HCT116 (cell line): ENCODE results near the gene C6orf132. TPM values are rescaled to one million over a fixed set of nuclear protein-coding genes. Genes with fewer than 3 reads are reported as not detected.

ENCODE experiments used
- ATAC-seq: fragments of 200-7000 bp; cut with Tn5 transposase; 2 replicates; pipeline ENCODE4 v1.9.1; 2020; ENCODE audit warnings: mild to moderate bottlenecking, moderate library complexity
- BruUV-seq: library from RNA; stranded (reverse); fragments of 400-500 nt; replicated peaks from 2 replicates; lab custom pipeline; 2021; lab: Mats Ljungman, UMichigan
- CTCF ChIA-PET: fragments of 300-600 bp; sonication (Branson Sonifier 250); formaldehyde crosslinking; loops from one replicate; lab custom pipeline; 2021; ENCODE audit warnings: antibody characterized with exemption; lab: Charles Lee
- POLR2A ChIA-PET: fragments of 300-600, 350-600 bp; sonication (Branson Sonifier 250); formaldehyde crosslinking; loops from one replicate; lab custom pipeline; 2021; ENCODE audit warnings: antibody characterized with exemption; lab: Charles Lee
- RAD21 ChIA-PET, 2 experiments: fragments of 300-600 bp; sonication (Branson Sonifier 250); formaldehyde crosslinking; loops; one replicate each; lab custom pipeline; 2023; ENCODE audit warnings: low total read pairs in 2 of 2; ENCODE audit not compliant: uncharacterized antibody in 2 of 2, unreplicated experiment in 2 of 2, low non-redundant PET in 1 of 2; lab: Charles Lee
- DNase-seq: peaks from one replicate; pipeline ENCODE4 v3.0.0-alpha.2; 2010; ENCODE audit warnings: low read depth, low spot score
- H2AFZ ChIP-seq: fragments of 200-600 bp; shearing (Covaris generic), sonication (generic); 2 replicates; pipeline ENCODE4 v1.6.1; 2017; ENCODE audit warnings: low read depth, mixed run types, mixed read lengths, antibody characterized with exemption, low read length; ENCODE audit not compliant: poor library complexity, severe bottlenecking
- H3K27ac ChIP-seq: 2 replicates; pipeline ENCODE4 v1.5.1; 2012; ENCODE audit warnings: low read depth, low read length
- H3K27me3 ChIP-seq: fragments of 200-600 bp; sonication (generic); 2 replicates; pipeline ENCODE4 v1.6.1; 2016; ENCODE audit warnings: mixed run types, low read length, mixed read lengths; ENCODE audit not compliant: insufficient read depth
- H3K36me3 ChIP-seq, 2 experiments: fragments of 200-500 bp in 1 of 2; fragments of 200-600 bp in 1 of 2; sonication (Bioruptor generic) in 1 of 2; sonication (generic) in 1 of 2; 2 replicates each; pipeline versions ENCODE4 v1.5.1 to v1.6.1; 2014 to 2016; ENCODE audit warnings: low read length in 2 of 2, inconsistent platforms in 1 of 2, mixed read lengths in 1 of 2, mixed run types in 1 of 2; ENCODE audit not compliant: insufficient read depth in 2 of 2, control insufficient read depth in 1 of 2
- H3K4me1 ChIP-seq, 2 experiments: fragments of 200-600 bp in 1 of 2; sonication (generic) in 1 of 2; 2 replicates each; pipeline versions ENCODE4 v1.5.1 to v1.6.1; 2012 to 2017; ENCODE audit warnings: low read length in 2 of 2, inconsistent platforms in 1 of 2, mild to moderate bottlenecking in 1 of 2, mixed read lengths in 1 of 2, mixed run types in 1 of 2, moderate library complexity in 1 of 2; ENCODE audit not compliant: insufficient read depth in 2 of 2, control insufficient read depth in 1 of 2
- H3K4me2 ChIP-seq: fragments of 200-600 bp; sonication (generic); 2 replicates; pipeline ENCODE4 v1.6.1; 2017; ENCODE audit warnings: mixed run types, low read length, mixed read lengths
- H3K4me3 ChIP-seq, 2 experiments: fragments of 200-600 bp in 1 of 2; sonication (generic) in 1 of 2; replicated peaks in 1 of 2; 2 replicates each; pipeline ENCODE4 v1.5.1; 2011 to 2016; ENCODE audit warnings: low read length in 2 of 2, control low read depth in 1 of 2, low read depth in 1 of 2, mild to moderate bottlenecking in 1 of 2, mixed read lengths in 1 of 2, mixed run types in 1 of 2
- H3K79me2 ChIP-seq: fragments of 200-600 bp; sonication (generic); 2 replicates; pipeline ENCODE4 v1.6.1; 2017; ENCODE audit warnings: mild to moderate bottlenecking, mixed run types, low read length, moderate library complexity, mixed read lengths; ENCODE audit not compliant: insufficient read depth
- H3K9ac ChIP-seq: fragments of 200-600 bp; sonication (generic); 2 replicates; pipeline ENCODE4 v1.6.1; 2016; ENCODE audit warnings: low read length, mixed read lengths
- H3K9me2 ChIP-seq: fragments of 200-600 bp; sonication (generic), shearing (Covaris generic); 2 replicates; pipeline ENCODE4 v1.6.1; 2017; ENCODE audit warnings: mixed run types, mild to moderate bottlenecking, moderate library complexity; ENCODE audit not compliant: insufficient read depth
- H3K9me3 ChIP-seq, 2 experiments: fragments of 200-500 bp in 1 of 2; fragments of 200-600 bp in 1 of 2; sonication (Bioruptor generic) in 1 of 2; sonication (generic) in 1 of 2; 2 replicates each; pipeline ENCODE4 v1.6.1; 2014 to 2017; ENCODE audit warnings: low read length in 2 of 2, mixed read lengths in 2 of 2, inconsistent platforms in 1 of 2, low read depth in 1 of 2, mild to moderate bottlenecking in 1 of 2, mixed run types in 1 of 2, moderate library complexity in 1 of 2; ENCODE audit not compliant: control insufficient read depth in 1 of 2, insufficient read depth in 1 of 2
- H4K20me1 ChIP-seq: fragments of 200-600 bp; sonication (generic), shearing (Covaris generic); 2 replicates; pipeline ENCODE4 v1.6.1; 2017; ENCODE audit warnings: mixed run types, mild to moderate bottlenecking, moderate library complexity; ENCODE audit not compliant: insufficient read depth
- CBX3 ChIP-seq: IDR thresholded peaks from 2 replicates; pipeline ENCODE4 v1.6.1; 2012; ENCODE audit warnings: low read depth
- CEBPB ChIP-seq: IDR thresholded peaks from 2 replicates; pipeline ENCODE4 v1.6.1; 2012; ENCODE audit warnings: low read depth
- EGR1 ChIP-seq: IDR thresholded peaks from 2 replicates; pipeline ENCODE4 v1.6.1; 2012; ENCODE audit warnings: low read depth
- ELF1 ChIP-seq: IDR thresholded peaks from 2 replicates; pipeline ENCODE4 v1.6.1; 2012; ENCODE audit warnings: low read depth, borderline replicate concordance
- EZH2 ChIP-seq: fragments of 200-600 bp; sonication (generic); IDR thresholded peaks from 2 replicates; pipeline ENCODE4 v1.6.1; 2017; ENCODE audit warnings: antibody characterized with exemption, mixed run types
- EZH2phosphoT487 ChIP-seq: fragments of 200-600 bp; IDR thresholded peaks from 2 replicates; pipeline ENCODE4 v1.6.1; 2018; ENCODE audit warnings: antibody characterized with exemption, borderline replicate concordance
- JUND ChIP-seq: IDR thresholded peaks from 2 replicates; pipeline ENCODE4 v1.6.1; 2012
- POLR2AphosphoS5 ChIP-seq: IDR thresholded peaks from 2 replicates; pipeline ENCODE4 v1.6.1; 2011; ENCODE audit warnings: mild to moderate bottlenecking, low read depth, low read length, moderate library complexity
- RAD21 ChIP-seq: IDR thresholded peaks from 2 replicates; pipeline ENCODE4 v1.6.1; 2012; ENCODE audit warnings: low read depth, mild to moderate bottlenecking
- SIN3A ChIP-seq: IDR thresholded peaks from 2 replicates; pipeline ENCODE4 v1.6.1; 2012; ENCODE audit warnings: low read depth
- SP1 ChIP-seq: IDR thresholded peaks from 2 replicates; pipeline ENCODE4 v1.6.1; 2012; ENCODE audit warnings: low read depth
- TCF7L2 ChIP-seq: IDR thresholded peaks from 2 replicates; pipeline ENCODE4 v1.7.0; 2011; ENCODE audit warnings: borderline replicate concordance, inconsistent platforms; ENCODE audit not compliant: insufficient read depth, insufficient read length; ENCODE audit errors: extremely low read depth
- YY1 ChIP-seq: IDR thresholded peaks from 2 replicates; pipeline ENCODE4 v1.6.1; 2011; ENCODE audit warnings: low read length, low read depth, moderate library complexity, mild to moderate bottlenecking; ENCODE audit not compliant: insufficient replicate concordance; ENCODE audit errors: extremely low read depth
- ZFX ChIP-seq: fragments of 450-650 bp; IDR thresholded peaks from 2 replicates; pipeline ENCODE4 v1.6.1; 2017
- intact Hi-C: fragments of 100-400 bp; cut with micrococcal nuclease; formaldehyde crosslinking; loops from 2 replicates; pipeline ENCODE4 v1.10.0; 2022
- total RNA-seq: library from RNA; stranded (reverse); gene quantifications from one replicate; pipeline ENCODE4 v1.2.1, GENCODE V29; 2021; ENCODE audit not compliant: unreplicated experiment
- TF ChIP-seq, protein P1 (sequence below): IDR thresholded peaks from 2 replicates; pipeline ENCODE4 v1.6.1; 2012
- TF ChIP-seq, protein P2 (sequence below): IDR thresholded peaks from 2 replicates; pipeline ENCODE4 v1.6.1; 2012
- TF ChIP-seq, protein P3 (sequence below): IDR thresholded peaks from 2 replicates; pipeline ENCODE4 v1.6.1; 2012; ENCODE audit warnings: low read depth

C6orf132 gene
- total RNA-seq, 1 experiment from 2014 or later = 18.9 TPM

DNA sequence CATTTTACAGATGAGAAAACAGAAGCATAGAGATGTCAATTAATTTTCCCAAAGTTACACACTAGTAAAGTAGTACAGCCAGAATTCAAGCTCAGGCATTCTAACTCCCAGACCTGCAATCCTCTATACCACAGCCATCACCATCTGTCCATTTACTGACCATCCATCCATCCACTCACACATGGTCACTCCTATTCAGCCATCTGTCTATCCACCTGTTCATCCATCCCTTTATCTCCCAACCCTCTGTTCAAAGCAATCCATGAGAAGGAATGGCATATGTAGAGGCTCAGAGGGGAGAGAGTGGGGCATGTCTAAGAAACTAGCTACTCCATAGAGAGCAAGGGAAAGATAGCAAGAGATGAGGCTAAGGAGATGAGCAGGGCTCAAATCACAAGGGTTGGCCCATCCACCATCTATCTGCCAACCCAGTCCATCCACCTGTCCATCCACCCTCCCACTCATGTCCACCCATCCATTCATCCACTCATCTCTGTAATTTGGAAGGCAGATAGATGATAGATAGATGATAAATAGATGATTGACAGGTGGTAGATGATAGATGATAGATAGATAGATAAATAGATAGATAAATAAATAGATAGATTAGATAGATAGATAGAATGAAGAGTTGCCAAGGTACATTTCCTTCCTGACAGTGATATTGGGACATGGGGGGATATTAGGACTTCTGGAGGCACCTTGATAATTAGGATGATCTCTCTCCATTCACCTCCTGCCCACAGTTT, 12.2 kb upstream of the C6orf132 start:
- CTCF ChIA-PET = no interaction called here
- Histone ChIP-seq H3K4me1 (peaks cover 0 to 7% of the 10 kb centered on the region in 2 experiments; a peak in 1 of 4 replicates), H3K9me3 (no peaks in the 10 kb centered on the region), H4K20me1 (no peaks in the 10 kb centered on the region), H3K27ac (no peak overlapping the region), H3K79me2 (no peaks in the 10 kb centered on the region), H3K9me2 (no peaks in the 10 kb centered on the region), H3K4me3 (no peak overlapping the region), H3K9ac (no peak overlapping the region), H3K27me3 (no peaks in the 10 kb centered on the region), H3K36me3 (no peaks in the 10 kb centered on the region), H3K4me2 (no peak overlapping the region), H2AFZ (no peak overlapping the region)
- no peak for ATAC-seq
- TF ChIP-seq EZH2phosphoT487 (no peak), ZFX (no peak), SP1 (no peak), RAD21 (no peak), YY1 (no peak), ELF1 (no peak), CBX3 (no peak)
- TF ChIP-seq, protein P1, sequence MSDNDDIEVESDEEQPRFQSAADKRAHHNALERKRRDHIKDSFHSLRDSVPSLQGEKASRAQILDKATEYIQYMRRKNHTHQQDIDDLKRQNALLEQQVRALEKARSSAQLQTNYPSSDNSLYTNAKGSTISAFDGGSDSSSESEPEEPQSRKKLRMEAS = no peak
- TF ChIP-seq, protein P2, sequence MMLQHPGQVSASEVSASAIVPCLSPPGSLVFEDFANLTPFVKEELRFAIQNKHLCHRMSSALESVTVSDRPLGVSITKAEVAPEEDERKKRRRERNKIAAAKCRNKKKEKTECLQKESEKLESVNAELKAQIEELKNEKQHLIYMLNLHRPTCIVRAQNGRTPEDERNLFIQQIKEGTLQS = no peak
- POLR2A ChIA-PET = no interaction called here
- RAD21 ChIA-PET = no interaction called here
- intact Hi-C loops = no loop called here
- DNase-seq = no peak
- BruUV-seq = no TSS peak

DNA sequence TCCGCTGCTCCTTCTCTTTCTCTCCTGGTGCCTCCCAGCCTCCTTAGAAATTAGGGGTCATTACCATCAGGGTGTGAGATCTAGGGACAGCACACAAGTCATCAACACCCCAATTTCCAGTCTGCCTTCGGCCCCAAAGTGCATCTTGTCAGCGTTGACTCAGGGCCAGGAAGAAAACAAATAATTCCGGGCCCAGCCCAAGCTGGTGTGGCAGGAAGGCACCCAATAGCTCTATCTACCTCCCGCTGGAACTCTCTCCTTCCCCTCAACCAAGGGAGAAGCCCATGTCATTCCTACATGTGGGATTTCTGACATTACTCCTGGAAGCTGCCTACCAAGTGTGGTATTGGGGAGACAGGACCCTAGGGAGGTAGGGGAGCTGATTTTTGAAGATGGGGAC, 11.5 kb upstream of the C6orf132 start:
- H3K79me2 ChIP-seq = no peaks in the 10 kb centered on the region
- H3K9me3 ChIP-seq = no peaks in the 10 kb centered on the region
- BruUV-seq = no TSS peak
- ChIA-PET RAD21 (no interaction called here), CTCF (no interaction called here), POLR2A (no interaction called here)
- peaks cover 0 to 7% of the 10 kb centered on the region in 2 experiments; a peak in 1 of 4 replicates for H3K4me1 ChIP-seq
- H4K20me1 ChIP-seq = no peaks in the 10 kb centered on the region
- H3K36me3 ChIP-seq = no peaks in the 10 kb centered on the region
- no peak overlapping the region for H3K4me3 ChIP-seq
- no peaks in the 10 kb centered on the region for H3K27me3 ChIP-seq
- H3K9ac ChIP-seq = no peak overlapping the region
- no peak overlapping the region for H3K27ac ChIP-seq
- TF ChIP-seq TCF7L2 (no peak), SIN3A (no peak), JUND (no peak), SP1 (no peak), POLR2AphosphoS5 (no peak), EZH2phosphoT487 (no peak), CEBPB (no peak), EGR1 (no peak), EZH2 (no peak)
- TF ChIP-seq, protein P1 = no peak
- TF ChIP-seq, protein P3, sequence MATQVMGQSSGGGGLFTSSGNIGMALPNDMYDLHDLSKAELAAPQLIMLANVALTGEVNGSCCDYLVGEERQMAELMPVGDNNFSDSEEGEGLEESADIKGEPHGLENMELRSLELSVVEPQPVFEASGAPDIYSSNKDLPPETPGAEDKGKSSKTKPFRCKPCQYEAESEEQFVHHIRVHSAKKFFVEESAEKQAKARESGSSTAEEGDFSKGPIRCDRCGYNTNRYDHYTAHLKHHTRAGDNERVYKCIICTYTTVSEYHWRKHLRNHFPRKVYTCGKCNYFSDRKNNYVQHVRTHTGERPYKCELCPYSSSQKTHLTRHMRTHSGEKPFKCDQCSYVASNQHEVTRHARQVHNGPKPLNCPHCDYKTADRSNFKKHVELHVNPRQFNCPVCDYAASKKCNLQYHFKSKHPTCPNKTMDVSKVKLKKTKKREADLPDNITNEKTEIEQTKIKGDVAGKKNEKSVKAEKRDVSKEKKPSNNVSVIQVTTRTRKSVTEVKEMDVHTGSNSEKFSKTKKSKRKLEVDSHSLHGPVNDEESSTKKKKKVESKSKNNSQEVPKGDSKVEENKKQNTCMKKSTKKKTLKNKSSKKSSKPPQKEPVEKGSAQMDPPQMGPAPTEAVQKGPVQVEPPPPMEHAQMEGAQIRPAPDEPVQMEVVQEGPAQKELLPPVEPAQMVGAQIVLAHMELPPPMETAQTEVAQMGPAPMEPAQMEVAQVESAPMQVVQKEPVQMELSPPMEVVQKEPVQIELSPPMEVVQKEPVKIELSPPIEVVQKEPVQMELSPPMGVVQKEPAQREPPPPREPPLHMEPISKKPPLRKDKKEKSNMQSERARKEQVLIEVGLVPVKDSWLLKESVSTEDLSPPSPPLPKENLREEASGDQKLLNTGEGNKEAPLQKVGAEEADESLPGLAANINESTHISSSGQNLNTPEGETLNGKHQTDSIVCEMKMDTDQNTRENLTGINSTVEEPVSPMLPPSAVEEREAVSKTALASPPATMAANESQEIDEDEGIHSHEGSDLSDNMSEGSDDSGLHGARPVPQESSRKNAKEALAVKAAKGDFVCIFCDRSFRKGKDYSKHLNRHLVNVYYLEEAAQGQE = no peak
- ATAC-seq (no peak), DNase-seq (no peak)
- H3K4me2 ChIP-seq = no peak overlapping the region
- no peaks in the 10 kb centered on the region for H3K9me2 ChIP-seq
- no peak overlapping the region for H2AFZ ChIP-seq
- intact Hi-C loops = no loop called here
